GM18505 (cell line): ENCODE results near the gene RFLNA.

Source experiments
- ATAC-seq: cut with Tn5 transposase; IDR thresholded peaks from one replicate; pipeline ENCODE4 v1.9.1; 2021; ENCODE audit not compliant: unreplicated experiment
- POLR2A ChIP-seq: IDR thresholded peaks from 4 replicates; pipeline ENCODE4 v1.6.1; 2011; ENCODE audit warnings: borderline replicate concordance; ENCODE audit not compliant: insufficient read depth, insufficient read length; ENCODE audit errors: extremely low read depth

RFLNA gene

DNA sequence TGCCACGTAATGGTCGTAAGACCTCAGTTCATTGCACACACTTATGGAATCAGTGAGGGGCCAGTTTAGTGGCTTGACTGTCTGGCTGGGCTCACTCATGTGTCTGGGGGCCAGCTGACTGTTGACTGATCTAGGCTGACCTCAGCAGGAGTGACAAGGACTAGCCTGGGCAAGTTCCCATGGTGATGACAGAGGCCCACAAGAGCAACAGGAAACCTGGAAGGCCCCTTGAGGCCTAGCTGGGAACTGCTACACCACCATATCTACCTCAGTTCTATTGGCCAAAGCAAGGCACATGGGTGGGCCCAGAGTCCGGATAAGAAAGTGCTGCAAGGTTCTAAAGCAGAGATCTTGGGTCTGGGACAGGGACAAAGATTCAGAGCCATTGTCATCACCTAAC, 21.3 kb upstream of the RFLNA start:
- ATAC-seq, result no peak
- no peak for TF ChIP-seq POLR2A

DNA sequence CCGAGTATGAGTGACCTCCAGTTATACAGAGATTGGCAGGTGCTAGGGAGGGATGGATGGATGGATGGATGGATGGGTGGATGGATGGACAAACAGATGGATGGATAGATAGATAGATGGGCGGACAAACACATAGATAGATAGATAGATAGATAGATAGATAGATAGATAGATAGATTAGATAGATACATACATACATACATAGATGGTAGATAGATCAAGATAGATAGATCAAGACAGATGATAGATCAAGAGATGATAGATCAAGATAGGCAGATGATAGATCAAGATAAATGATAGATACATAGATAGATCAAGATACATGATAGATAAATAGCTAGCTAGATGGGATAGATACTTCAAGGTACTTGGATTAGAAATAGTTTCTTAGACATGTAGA, 18.6 kb upstream of the RFLNA start:
- ATAC-seq, result no peak
- TF ChIP-seq POLR2A, result no peak

DNA sequence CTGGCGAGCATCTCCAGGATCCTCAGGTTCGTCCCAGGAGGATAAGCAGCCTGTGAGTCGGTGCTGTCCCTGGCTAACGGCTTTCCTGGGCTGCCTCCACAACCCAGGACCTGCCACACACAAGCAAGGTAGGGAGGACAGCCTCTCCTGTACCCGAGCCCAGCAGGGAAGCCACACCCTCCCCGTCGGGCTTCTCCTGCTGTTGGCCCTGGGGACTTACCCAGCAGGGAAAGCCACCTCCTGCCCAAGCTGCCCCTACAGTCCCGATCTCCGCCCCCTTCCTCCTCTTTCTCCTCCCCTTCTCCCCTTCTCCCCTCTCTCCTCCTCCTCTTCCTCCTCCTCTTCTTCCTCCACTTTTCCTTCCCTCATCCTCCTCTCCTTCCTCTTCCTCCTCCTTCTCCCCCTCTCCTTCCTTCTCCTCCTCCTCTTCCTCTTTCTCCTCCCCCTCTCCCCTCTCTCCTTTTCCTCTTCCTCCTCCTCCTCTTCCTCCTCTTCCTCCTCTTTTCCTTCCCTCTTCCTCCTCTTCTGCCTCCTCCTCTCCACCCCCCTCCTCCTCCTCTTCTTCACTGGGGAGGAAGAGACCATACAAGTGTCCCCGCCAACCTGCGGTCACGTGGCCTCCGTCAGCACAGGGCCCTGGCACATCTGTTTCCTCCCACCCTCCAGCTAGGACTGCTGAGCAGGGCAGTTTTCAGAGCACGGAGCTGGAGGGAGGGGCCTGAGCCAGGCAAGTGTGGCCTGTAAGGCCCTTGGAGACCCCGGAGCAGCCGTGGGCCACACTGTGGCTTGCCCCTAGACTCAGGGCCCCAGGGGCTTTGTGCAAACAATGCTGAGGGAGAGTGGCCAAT, 17.3 kb upstream of the RFLNA start:
- ATAC-seq, result no peak
- TF ChIP-seq POLR2A, result no peak

DNA sequence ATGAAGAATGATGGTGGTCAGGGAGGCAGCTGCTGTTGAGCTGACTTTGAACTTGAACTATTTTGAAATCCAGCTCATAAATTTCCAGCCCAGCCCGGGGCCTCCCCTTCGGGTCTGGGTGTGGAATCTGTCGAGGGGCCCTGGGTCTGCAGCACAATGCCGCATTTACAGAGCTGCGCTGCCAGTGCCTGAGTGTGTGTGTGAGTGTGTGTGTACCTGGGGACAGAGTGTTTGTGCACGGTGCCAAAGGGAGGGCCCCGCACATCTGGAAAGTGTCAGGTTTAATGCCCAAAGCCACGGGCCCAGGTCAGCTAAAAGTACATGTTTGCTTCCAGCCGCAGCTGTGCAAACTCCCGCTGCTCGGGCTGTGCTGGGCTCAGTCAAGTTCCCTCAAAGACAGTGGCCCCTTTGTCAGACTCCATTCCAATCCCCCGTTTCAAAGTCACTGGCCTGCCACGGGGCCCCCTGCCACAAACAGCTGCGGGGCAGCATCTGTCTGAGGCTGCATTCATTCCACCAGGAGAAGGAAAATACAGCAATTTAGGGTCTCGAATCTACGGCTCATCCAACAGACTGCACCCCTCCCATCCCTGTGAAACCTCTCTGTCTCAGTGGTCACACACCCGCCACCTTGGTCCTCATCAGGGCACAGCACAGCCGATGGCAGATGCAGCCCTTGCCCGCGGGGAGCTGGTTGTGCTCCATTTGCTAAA, 16.3 kb upstream of the RFLNA start:
- no peak for ATAC-seq
- TF ChIP-seq POLR2A, result no peak

DNA sequence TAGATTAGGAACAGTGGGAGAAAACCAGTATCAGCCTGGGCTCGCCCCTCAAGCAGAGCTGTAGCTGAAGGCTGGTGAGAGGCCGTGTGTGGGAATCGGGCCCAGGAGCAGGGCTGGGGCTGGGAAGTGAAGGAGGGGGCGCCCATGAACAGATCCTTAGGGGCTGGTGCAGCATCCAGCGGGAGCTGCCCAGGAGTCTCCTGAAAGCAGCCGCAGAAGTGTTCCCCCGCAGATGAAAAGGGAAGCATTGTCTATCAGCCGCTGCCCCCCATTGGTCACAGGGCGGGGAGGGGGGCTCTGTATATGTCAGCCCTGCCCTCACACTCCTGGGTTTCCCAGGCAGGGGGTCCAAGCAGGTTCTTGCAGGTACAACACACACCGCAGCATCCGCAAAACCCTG, 15.6 kb upstream of the RFLNA start:
- no peak for TF ChIP-seq POLR2A
- ATAC-seq, result no peak

DNA sequence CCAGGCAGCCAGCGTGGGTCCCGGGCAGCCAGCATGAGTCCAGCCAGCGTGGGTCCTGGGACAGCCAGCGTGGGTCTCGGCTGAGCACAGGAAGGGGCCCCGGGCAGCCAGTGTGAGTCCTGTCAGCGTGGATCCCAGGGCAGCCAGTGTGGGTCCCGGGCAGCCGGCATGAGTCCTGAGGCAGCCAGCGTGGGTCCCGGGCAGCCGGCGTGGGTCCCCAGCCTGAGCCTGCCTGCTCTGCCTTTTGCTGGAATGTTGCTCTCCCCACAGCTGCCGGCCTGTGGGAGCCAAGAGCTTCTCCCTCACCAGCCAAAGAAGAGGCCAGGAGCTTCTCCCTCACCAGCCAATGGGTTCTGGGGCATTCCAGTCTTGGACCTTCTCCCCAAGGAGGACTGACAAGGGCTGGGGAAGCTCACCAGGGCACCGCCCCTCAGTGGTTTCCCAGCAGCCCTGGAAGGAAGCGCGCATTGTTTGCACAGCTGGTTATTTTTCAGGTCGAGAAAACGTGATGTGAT, 15.0 kb upstream of the RFLNA start:
- ATAC-seq, result no peak
- TF ChIP-seq POLR2A, result no peak

DNA sequence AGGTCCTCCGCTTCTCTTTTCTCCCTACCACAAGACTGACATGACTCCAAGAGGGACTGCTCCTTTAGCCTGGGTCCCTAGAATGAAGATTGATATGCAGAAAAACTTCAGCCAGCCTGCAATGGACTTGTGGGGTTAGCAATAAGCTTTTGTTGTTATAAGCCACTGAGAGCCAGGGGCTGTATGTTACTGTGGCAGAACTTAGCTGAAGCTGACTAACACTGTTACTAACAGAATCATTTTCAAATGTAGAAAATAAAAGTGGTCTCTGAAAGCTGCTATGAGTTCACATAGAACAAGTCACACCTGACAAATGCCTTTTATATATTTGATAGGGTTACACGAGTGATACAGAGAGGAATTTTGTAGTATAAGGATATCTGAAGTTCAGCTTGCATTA, 13.6 kb upstream of the RFLNA start:
- ATAC-seq, result no peak
- TF ChIP-seq POLR2A, result no peak

DNA sequence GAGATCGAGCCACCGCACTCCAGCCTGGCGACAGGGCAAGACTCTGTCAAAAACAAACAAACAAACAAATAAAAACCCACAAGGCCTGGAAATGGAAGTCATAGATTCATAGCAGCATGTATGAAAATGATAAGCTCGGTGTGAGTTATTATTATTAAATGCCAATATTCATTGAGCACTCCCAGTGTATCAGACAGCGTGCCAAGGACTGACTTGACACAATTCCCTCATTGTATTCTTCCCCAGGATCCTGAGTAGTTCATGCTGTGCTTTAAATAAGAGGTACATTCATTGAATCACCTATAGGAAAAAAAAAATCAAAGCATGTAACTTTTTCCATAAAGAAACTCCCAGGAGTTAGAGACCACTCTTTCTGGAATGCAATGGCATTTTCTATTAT, 12.6 kb upstream of the RFLNA start:
- no peak for TF ChIP-seq POLR2A
- no peak for ATAC-seq

DNA sequence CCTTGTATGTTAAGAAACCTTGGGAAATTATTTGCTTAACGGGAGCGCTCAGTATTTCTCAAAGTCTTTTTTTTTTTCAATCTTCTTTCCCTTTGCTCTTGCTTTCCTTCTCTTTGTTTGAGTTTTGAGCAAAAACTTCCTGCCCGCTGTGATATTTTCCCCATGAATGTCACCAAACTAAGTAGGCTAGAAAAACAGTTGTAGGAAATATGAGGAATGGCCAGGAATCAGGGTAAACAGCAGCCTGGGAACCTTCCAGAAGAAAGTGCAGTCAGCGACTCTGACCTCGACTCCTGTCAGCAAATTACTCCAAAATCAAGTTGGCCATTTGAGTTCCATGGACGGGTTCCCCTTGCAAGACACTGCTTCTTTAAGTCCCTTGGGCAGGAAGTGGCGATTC, 11.6 kb upstream of the RFLNA start:
- TF ChIP-seq POLR2A, result no peak
- no peak for ATAC-seq

DNA sequence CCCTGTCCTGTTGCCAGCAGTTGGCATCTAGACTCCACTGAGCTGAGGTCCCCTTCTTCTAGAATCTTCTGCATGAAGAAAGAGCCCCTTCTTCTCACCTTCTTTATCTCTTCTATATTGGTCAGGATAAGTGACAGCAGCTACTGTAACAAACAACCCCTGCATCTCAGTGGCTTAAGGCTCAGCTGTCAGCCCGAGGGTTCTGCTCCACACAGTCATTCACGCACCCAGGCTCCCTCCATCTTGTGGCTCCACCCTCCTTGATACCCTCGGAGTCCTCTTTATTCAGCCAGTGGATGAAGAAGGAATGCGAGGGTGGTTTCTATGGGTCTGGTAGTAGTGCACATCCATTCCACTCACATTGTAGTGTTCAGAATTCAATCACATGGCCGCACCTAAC, 10.5 kb upstream of the RFLNA start:
- no peak for ATAC-seq
- TF ChIP-seq POLR2A, result no peak

DNA sequence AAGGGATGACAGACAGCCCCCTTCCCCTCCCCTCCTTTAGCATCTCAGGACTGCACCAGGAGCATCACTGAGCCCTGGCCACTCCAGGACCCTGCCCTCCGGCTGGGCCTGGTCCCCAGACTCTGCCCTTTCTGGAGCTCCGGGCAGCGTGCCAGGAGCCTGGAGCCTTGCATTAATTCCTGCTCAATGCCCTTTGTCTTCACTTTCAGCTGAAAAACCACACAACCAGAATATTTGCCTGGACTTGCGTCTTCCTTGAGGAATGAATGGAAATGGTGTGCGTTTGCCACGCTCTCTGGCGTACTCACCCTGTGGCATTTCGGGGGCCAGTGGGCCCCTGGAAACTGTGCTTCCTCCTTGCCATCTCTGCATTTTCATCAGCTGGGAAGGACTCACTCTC, 8.5 kb upstream of the RFLNA start:
- TF ChIP-seq POLR2A, result no peak
- ATAC-seq, result no peak

DNA sequence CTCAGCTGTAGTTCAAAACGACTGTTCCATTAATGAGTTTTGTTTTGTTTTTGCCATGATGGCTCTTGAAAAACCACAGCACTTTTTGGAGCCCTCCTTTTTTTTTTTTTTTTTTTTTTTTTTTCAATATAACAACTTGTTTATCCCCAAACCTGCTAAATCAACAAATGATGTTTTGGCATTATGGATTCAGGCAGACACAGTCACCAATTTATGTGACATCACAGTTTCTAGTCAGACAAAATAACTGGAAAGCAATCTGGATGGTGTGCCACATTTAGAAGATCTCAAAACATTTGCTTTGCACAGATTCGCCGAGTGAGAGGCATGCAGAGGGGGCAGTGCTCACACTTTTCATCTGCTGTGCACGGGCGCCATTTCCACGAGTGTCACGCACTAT, 7.9 kb upstream of the RFLNA start:
- TF ChIP-seq POLR2A, result no peak
- ATAC-seq, result no peak

DNA sequence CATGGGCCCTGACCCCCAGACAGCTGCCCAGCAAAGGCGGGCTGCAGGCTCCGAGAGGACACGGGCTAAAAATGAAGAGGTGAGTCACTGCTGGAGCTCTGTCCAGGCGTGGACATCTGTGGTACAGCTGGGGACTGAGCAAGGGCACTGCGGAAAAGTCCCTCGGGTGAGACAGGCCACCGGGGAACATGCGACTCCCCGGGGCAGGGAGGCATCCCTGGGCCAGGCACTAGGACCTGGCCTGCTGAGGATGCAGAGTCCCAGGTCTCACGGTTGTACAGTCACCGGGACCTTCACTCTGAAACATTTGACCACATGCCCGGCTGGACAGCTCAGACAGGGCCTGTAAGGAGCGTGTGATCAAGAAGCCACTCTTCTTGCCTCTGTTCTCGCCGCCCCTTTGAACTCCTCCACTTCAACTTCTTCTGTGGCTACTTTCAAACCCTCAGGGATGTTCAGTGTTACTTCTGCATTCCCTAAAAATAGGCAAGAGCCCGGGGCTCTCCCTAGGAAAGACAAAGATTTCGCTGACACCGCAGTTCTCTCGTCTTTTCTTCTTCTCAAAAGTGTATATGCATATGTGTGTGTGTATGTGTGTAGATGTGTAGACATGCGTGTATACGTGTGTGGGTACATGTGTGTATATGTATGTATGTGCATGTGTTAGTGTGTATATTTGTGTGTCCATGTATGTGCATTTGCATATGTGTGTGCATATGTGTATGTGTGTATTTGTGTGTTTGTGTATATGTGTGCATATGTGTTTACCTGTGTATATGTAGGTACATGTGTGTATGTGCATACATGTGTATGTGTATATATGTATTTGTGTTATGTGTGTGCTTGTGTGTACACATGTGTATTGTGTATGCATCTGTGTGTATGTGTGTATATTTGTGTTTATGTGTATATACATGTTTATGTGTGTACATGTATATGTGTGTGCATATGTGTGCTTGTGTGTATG, 5.0 kb upstream of the RFLNA start:
- ATAC-seq, result no peak

More for the DNA sequence above, 5.0 kb upstream of the RFLNA start:
- TF ChIP-seq POLR2A, result no peak
